ENCODE data around the gene C2CD4C.

C2CD4C gene

GRCh38 chr19:374183-374885 is 34.6 kb downstream of the C2CD4C start:
- DNase-seq (ENCODE audit: insufficient read length, low spot score) (no peak), FAIRE-seq (no peak)
- no peak for TF ChIP-seq CTCF (IDR thresholded peaks at IDR 0.05; ENCODE audit: insufficient read depth, missing control alignments)

DNA sequence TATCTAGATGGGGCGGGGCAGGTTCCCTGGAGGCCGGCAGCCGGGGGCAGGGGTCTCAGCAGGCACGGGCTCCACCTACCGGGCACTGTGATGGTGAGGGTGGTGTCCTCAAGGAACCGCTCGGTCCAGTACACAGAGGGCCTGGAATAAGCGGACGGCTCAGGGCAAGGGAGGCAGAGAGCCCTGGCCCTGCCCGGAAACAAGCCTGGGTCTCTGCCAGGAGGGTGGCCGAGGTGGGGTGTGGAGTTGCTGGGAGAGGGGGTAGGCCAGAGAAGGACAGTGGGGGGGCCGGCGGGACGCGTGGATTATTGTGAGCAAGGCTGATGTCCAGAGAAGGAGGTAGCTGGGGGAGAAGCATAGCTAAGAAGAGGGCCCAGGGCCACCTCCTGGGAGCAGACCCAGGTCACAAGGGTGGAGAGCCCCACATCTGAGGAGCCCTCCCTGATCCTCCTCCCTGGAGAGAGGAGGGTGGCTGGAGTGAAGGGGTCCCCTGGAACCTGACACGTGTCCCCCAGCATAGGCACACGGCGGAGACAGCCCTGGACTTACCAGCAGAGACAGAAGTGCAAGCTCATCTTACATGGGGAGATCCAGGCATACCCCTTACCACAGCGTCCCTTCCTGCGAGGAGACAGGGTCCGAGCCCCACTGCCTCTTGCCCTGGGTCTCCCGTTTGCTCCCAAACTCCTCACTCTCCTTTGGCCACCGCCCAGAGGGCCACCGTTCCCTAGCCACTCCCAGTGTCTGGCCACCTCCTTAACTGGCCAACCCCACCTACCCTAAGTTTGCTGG is 35.4 kb downstream of the C2CD4C start:
- no peak for TF ChIP-seq CTCF (IDR thresholded peaks at IDR 0.05; ENCODE audit: insufficient read depth, missing control alignments)
- DNase-seq (ENCODE audit: insufficient read length, low spot score) (no peak), FAIRE-seq (no peak)

DNA sequence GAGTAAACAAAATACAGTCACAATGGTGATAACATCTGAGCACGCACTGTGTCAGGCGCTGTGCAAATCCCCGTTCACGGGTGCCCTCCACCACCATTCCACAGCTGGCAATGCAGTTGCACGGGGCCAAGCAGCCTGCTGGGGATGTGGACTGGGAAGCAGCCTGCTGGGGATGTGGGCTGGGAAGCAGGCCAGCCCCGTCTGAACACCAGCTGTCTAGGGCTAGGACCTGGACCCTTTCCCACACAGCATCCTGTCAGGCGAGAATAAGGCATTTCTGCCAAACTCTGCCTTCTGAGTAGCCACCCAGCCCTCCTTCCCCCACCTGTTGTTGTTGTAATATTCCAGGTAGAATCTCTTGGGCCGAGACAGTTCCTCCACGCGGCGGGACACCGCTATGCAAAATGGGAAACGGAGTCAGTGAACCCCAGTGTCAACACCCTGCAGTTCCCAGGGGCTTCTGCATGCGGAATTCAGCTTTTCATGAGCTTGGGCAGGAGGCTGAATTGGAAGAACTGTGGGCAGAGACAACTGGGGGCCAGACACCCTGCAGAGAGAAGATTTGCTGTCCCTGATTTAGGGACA is 36.5 kb downstream of the C2CD4C start:
- FAIRE-seq, result no peak
- no peak for TF ChIP-seq CTCF (IDR thresholded peaks at IDR 0.05; ENCODE audit: insufficient read depth, missing control alignments)
- no peak for DNase-seq (ENCODE audit: insufficient read length, low spot score)

DNA sequence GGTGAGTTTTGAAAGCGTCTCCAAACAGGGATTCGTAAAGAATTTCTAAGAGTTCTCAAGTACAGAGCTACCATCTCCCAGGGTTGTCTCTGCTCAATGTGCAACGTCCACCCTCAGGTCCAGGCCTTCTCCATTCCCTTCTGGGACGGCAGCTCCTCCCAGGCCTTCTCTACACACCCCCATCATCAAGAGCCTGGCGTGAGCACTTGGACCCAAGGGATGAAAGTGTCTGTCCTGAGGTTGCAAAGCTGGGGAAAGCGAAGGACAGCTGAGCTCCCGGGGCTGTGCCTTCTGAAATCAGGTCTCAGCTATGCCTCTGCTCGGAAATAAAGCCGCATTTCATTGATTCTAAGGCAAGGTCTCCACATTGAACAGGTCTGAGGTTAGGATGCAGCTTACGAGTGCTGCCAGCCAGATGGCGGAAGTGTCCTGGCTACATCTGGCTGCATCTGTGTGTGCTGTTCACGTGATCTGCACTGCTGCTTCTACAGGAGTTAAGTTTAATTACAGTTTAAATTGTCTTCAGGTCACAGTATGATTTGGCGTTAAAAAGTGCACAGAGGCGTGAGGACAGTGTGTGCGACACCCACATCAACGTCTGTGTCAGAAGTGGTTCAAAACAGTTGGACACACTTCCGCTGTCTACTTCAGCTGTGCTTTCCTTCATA is 37.3 kb downstream of the C2CD4C start:
- DNase-seq (ENCODE audit: insufficient read length, low spot score) (no peak), FAIRE-seq (no peak)
- TF ChIP-seq CTCF (IDR thresholded peaks at IDR 0.05; ENCODE audit: insufficient read depth, missing control alignments), result no peak

- no peak for FAIRE-seq
- no peak for TF ChIP-seq CTCF (IDR thresholded peaks at IDR 0.05; ENCODE audit: insufficient read depth, missing control alignments)
- DNase-seq (ENCODE audit: insufficient read length, low spot score), result no peak
Observed at GRCh38 chr19:370641-371330, 38.2 kb downstream of the C2CD4C start.

DNA sequence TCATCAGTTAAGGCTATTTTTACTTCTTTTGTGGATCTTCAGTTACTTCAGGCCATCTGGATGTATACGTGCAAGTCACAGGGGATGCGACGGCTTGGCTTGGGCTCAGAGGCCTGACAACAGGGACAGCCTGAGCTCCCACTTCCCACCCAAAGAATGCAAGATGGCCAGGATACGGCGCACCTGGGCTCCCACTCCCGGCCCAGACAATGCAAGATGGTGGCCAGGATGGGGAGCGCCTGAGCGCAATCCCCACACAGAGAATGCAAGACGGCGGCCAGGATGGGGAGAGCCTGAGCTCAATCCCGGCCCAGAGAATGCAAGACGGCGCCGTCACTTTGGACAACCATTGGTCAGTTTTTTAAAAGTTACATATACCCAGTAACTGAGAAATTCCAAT is 39.1 kb downstream of the C2CD4C start:
- FAIRE-seq, result no peak
- no peak for TF ChIP-seq CTCF (IDR thresholded peaks at IDR 0.05; ENCODE audit: insufficient read depth, missing control alignments)

More for the DNA sequence above, 39.1 kb downstream of the C2CD4C start:
- DNase-seq (ENCODE audit: insufficient read length, low spot score), result no peak

All from D721Med (cell line).